Heart right ventricle (tissue), 16 donors: Measurements from ENCODE around the gene UCK1. TPM values are rescaled to one million over a fixed set of nuclear protein-coding genes. Genes with fewer than 3 reads are reported as not detected.

Experiments
- ATAC-seq, 8 donors: fragments of 200-7000 bp; cut with Tn5 transposase; one replicate each; pipeline ENCODE4 v1.9.1; 2020; ENCODE audit warnings: mild to moderate bottlenecking in 8 of 8, moderate library complexity in 8 of 8, moderate number of reproducible peaks in 1 of 8
- DNase-seq, 2 donors: peaks; one replicate each; pipeline ENCODE4 v3.0.0-alpha.2; 2020
- H3K27ac ChIP-seq, 10 donors: fragments of 200-600 bp; sonication (generic) in 2 of 10; one replicate each; pipeline versions ENCODE4 v1.5.0 to v1.8.0; 2020 to 2022; ENCODE audit warnings: mild to moderate bottlenecking in 3 of 10
- H3K27me3 ChIP-seq, 7 donors: fragments of 200-600 bp; one replicate each; pipeline ENCODE4 v1.8.0; 2021 to 2022; ENCODE audit warnings: mild to moderate bottlenecking in 2 of 7
- H3K36me3 ChIP-seq, 9 donors: fragments of 200-600 bp; sonication (generic) in 1 of 9; one replicate each; pipeline versions ENCODE4 v1.5.0 to v1.8.0; 2020 to 2022; ENCODE audit warnings: mild to moderate bottlenecking in 2 of 9
- H3K4me1 ChIP-seq, 9 donors: fragments of 200-600 bp; sonication (generic) in 1 of 9; one replicate each; pipeline versions ENCODE4 v1.5.0 to v1.8.0; 2020 to 2022; ENCODE audit warnings: mild to moderate bottlenecking in 4 of 9
- H3K4me3 ChIP-seq, 10 donors: fragments of 200-600 bp; sonication (generic) in 2 of 10; one replicate each; pipeline versions ENCODE4 v1.5.0 to v1.8.0; 2020 to 2022; ENCODE audit warnings: mild to moderate bottlenecking in 7 of 10, moderate library complexity in 2 of 10
- H3K9me3 ChIP-seq, 11 donors: fragments of 200-600 bp in 10 of 11; sonication (generic) in 2 of 11; one replicate each; pipeline versions ENCODE4 v1.5.0 to v1.8.0; 2013 to 2022; ENCODE audit warnings: mild to moderate bottlenecking in 2 of 11, control low read depth in 1 of 11, moderate library complexity in 1 of 11
- WGBS, 2 donors: extraction: QIAGEN DNeasy Blood & Tissue Kit; methylation state at CpG; one replicate each; pipeline ENCODE4 v1.1.7; 2013; ENCODE audit warnings: inconsistent platforms in 1 of 2; 5-methylcytosine and 5-hydroxymethylcytosine counted together
- intact Hi-C, 10 donors: fragments of 100-400 bp; cut with DNase I; formaldehyde crosslinking; loops; one replicate each; pipeline versions ENCODE4 v1.11.1 to v1.14.2; 2022
- polyA plus RNA-seq, 2 donors: library from polyadenylated mRNA; stranded (reverse); fragments of 200-250 nt; gene quantifications; one replicate each; pipeline ENCODE4 v1.2.3, GENCODE V29; 2013
- total RNA-seq, 10 donors: library from RNA; stranded (reverse); fragmentation: NEBNext Ultra II Directional in 3 of 10; extraction: Animal tissue kit (Norgen Biotek cat#: 25700) in 3 of 10; gene quantifications; one replicate each; pipeline versions ENCODE4 v1.2.1 to v1.2.4, GENCODE V29; 2021 to 2023
- TF ChIP-seq, protein P1 (sequence below), 9 donors: fragments of 200-600 bp; sonication (generic) in 2 of 9; IDR thresholded peaks; one replicate each; pipeline versions ENCODE4 v1.5.0 to v1.8.0; 2021 to 2022; ENCODE audit warnings: antibody characterized with exemption in 9 of 9, mild to moderate bottlenecking in 5 of 9, moderate library complexity in 1 of 9
- donor health status: Arrhythmogenic right ventricular cardiomyopathy.
- donor health status: ischemic (EF 13 %, LVEDD 7.1; RV severe dilation, severe dysfunction).
- donor health status: healthy with polysubstance abuse.
- donor health status: DM: no; HTN: yes; CAD: no.
- donor health status: DM: no; HTN: no; CAD: no.
- donor health status: ischemic (EF 25% LVEDD 6.9; RV normal size, moderate dysfunction).
- donor health status: ischemic (EF 25% LVEDD 5.7; RV mildly dilated, moderate dysfunction).
- donor health status: healthy.
- donor health status: DM: yes; HTN: yes; CAD: no.
- donor health status: Ischemic cardiomyopathy.
- donor health status: ischemic (EF 35%, LVEDD 5.7; RV mildly dilated, moderate dysfunction).
- donor health status: nonischemic (EF 11% LVEDD 7.7; RV severe dilation, severe dysfunction).
- donor health status: DM: yes; HTN: yes; CAD: no.
- donor health status: PGD.
- donor health status: ischemic (EF 29% LVEDD 5.4; RV normal size, mild dysfunction).
- donor health status: nonischemic (EF 23%, LVEDD 6.1; RV moderate dilation, normal function).

Gene UCK1
- total and polyA plus RNA-seq, 12 donors, result 16.6 to 32.7 (median 22.6) TPM

DNA sequence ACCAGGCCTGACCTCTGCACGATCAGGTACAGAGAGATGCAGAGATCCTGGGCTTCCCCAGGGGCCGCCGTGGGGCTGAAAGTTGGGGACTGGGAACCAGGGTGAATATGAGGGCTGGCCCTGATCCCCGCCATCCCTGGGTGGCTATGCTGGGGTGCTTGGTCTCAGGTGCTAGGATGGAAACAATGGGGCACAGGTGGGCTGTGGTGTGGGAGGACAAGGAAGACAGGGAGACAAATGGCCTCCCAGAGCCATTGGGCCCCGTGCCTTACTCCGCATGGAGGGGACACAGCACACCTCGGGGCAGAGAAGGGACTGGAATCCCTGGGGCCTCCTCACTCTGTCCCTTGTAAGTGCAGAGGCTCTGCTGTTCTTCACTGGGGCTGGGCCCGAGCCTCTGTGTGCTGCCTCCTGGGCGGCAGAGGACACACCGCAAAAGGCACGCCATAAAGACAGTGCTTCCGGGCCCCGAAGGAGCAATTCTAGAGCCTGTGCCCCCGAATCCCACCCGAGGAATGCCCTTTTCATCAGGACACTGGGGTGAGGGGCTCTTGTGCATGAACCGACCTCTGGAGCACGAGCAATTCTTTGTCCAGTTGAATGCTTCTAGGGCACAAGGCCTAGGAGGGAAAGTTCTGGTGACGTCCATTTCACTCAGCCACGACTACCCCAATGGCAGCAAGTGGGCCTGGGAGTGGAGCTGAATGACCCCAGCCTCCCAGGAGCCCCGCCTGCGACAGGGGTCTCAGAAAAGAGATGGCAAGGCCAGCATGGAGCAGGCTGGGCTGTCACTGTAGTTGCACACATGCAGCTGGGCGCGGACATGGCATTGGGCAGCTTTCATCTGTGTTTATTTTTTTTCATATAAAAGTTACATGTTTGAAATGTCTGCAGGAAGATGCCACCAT, 45.1 kb upstream of the UCK1 start:
- no peak for ATAC-seq
- intact Hi-C loops, result no loop called here

DNA sequence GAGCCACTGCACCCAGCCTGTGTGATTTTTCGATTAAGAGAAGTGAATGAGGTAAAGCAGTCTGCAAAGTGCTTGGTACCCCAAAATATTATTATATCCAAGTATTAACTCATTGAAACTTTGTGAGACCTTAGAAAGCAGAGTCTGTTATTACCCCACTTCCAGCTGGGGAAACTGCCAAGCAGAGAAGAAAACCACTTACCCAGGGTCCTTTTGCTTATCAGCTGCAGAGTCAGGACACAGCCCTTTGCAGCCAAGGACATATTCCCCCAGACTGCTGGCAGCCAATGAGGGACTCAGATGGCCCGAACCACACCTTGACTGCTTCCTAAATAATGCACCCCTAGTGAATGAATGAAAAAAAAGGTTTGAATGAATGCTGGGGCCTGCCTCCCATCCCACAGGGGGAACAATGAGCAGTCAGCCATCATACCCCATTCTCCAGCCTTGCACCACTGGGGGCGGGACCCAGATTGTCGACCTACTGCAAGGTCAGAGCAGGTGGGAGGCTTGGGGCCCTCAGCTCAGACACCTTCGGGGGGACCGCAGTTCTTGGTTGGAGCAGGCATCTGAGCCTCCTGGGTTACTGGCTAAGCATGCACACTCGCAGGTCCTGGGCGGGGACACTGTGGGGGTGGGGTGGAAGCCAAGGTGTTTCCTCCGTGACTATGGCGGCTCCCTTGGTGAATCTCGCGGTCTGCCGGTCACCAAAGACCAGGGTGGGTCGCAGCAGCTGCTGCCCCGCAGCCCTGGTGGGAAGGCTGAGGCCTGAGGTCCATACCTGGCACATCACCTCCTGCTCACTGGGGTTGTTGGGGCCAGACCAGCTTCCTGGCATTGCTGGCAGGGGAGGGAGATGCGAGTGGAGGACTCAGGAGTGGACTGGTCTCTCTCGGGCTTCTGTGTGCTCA, 43.9 kb upstream of the UCK1 start:
- Histone ChIP-seq H3K36me3 (peaks cover 0 to 99% (median 33%) of the 10 kb centered on the region in 9 donors), H3K9me3 (no peaks in the 10 kb centered on the region), H3K27ac (no peak overlapping the region), H3K4me1 (peaks cover 0 to 21% (median 9%) of the 10 kb centered on the region in 9 donors), H3K27me3 (no peaks in the 10 kb centered on the region), H3K4me3 (no peak overlapping the region)
- 81 to 87% methylated on average over 17 of the region's 17 CpGs for WGBS, 2 donors
- TF ChIP-seq, protein P1, sequence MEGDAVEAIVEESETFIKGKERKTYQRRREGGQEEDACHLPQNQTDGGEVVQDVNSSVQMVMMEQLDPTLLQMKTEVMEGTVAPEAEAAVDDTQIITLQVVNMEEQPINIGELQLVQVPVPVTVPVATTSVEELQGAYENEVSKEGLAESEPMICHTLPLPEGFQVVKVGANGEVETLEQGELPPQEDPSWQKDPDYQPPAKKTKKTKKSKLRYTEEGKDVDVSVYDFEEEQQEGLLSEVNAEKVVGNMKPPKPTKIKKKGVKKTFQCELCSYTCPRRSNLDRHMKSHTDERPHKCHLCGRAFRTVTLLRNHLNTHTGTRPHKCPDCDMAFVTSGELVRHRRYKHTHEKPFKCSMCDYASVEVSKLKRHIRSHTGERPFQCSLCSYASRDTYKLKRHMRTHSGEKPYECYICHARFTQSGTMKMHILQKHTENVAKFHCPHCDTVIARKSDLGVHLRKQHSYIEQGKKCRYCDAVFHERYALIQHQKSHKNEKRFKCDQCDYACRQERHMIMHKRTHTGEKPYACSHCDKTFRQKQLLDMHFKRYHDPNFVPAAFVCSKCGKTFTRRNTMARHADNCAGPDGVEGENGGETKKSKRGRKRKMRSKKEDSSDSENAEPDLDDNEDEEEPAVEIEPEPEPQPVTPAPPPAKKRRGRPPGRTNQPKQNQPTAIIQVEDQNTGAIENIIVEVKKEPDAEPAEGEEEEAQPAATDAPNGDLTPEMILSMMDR (IDR thresholded peaks at IDR 0.05), result no peak
- intact Hi-C loops, result no loop called here
- ATAC-seq (peak in 1 of 8 donors; percentile 29), DNase-seq (no peak)

More for the DNA sequence above, 45.1 kb upstream of the UCK1 start:
- Histone ChIP-seq H3K27ac (no peak overlapping the region), H3K27me3 (no peaks in the 10 kb centered on the region), H3K4me1 (peaks cover 0 to 29% (median 13%) of the 10 kb centered on the region in 9 donors), H3K4me3 (no peak overlapping the region), H3K9me3 (no peaks in the 10 kb centered on the region), H3K36me3 (peaks cover 0 to 99% (median 34%) of the 10 kb centered on the region in 9 donors)
- DNase-seq, result no peak
- TF ChIP-seq, protein P1 (IDR thresholded peaks at IDR 0.05), result no peak
- WGBS, 2 donors, result 92 to 93% methylated on average over 23 of the region's 23 CpGs

DNA sequence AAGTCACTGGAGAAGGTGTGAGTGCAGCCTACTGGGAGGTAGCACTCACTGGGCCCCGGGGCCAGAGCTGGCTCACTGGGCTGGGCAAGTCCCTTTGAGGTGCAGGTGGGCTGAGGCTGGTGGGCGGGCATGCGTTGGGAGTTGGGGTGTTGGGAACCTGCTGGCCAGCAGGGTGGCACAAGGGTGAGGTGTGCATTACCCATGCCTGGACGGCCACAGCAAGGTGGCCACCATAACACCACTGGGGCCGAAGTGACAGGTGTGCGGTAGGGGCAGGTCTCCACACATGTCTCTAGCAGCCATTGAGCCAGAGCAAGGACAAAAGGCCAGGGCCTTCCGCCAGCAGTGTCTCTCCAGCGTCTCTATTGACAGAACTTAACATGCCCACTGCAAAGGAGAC, 36.8 kb upstream of the UCK1 start:
- DNase-seq (no peak), ATAC-seq (peak in 3 of 8 donors; percentile 14 to 49 (median 30))
- Histone ChIP-seq H3K36me3 (peaks cover 0 to 49% (median 10%) of the 10 kb centered on the region in 9 donors), H3K4me1 (no peaks in the 10 kb centered on the region), H3K27me3 (no peaks in the 10 kb centered on the region), H3K9me3 (peaks cover 0 to 17% (median under 1%) of the 10 kb centered on the region in 11 donors), H3K4me3 (no peak overlapping the region), H3K27ac (no peak overlapping the region)
- intact Hi-C loops, result no loop called here
- TF ChIP-seq, protein P1 (IDR thresholded peaks at IDR 0.05), result no peak
- WGBS, 2 donors, result 97 to 98% methylated on average over 8 of the region's 8 CpGs

DNA sequence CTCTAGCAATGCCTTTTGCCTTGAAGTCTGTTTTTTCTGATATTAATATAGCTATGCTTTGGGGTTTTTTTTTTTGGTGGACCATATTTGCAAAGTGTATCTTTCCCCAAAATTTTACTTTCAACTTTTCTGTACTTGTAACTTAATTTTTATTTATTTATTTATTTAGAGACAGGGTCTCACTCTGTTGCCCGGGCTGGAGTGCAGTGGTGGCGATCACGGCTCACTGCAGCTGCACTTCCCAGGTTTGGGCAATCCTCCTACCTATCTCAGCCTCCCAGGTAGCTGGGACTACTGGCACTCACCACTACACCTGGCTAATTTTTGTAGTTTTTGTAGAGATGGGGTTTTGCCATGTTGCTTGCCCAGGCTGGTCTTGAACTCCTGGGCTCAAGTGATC, 35.1 kb upstream of the UCK1 start:
- no peaks in the 10 kb centered on the region for H3K27me3 ChIP-seq
- H3K27ac ChIP-seq, result no peak overlapping the region
- ATAC-seq (no peak), DNase-seq (no peak)
- intact Hi-C loops, result no loop called here
- TF ChIP-seq, protein P1 (IDR thresholded peaks at IDR 0.05), result no peak
- no peak overlapping the region for H3K4me3 ChIP-seq
- peaks cover 0 to 27% (median 5%) of the 10 kb centered on the region in 11 donors for H3K9me3 ChIP-seq
- 96 to 98% methylated on average over 3 of the region's 3 CpGs for WGBS, 2 donors
- no peaks in the 10 kb centered on the region for H3K4me1 ChIP-seq
- H3K36me3 ChIP-seq, result peaks cover 0 to 31% (median 10%) of the 10 kb centered on the region in 9 donors
